Measurements from ENCODE around the gene PITPNM3.

The PITPNM3 gene

GRCh38 chr17:6548578-6549330 lies 7.6 kb downstream of the PITPNM3 start:
- no peak for TF ChIP-seq CTCF (IDR thresholded peaks at IDR 0.05; ENCODE audit: extremely low read depth, insufficient read depth, missing control alignments)
- in situ Hi-C loops (cut with MboI; ENCODE audit: low pct_unique_long_range_greater_than_20kb, low sequenced_read_pairs, unreplicated experiment) = no loop called here
- DNase-seq (ENCODE audit: low spot score) = no peak

GRCh38 chr17:6548034-6548433 lies 8.3 kb downstream of the PITPNM3 start:
- in situ Hi-C loops (cut with MboI; ENCODE audit: low pct_unique_long_range_greater_than_20kb, low sequenced_read_pairs, unreplicated experiment) = no loop called here
- no peak for TF ChIP-seq CTCF (IDR thresholded peaks at IDR 0.05; ENCODE audit: extremely low read depth, insufficient read depth, missing control alignments)
- DNase-seq (ENCODE audit: low spot score) = no peak

- DNase-seq (ENCODE audit: low spot score) = no peak
- no peak for TF ChIP-seq CTCF (IDR thresholded peaks at IDR 0.05; ENCODE audit: extremely low read depth, insufficient read depth, missing control alignments)
- in situ Hi-C loops (cut with MboI; ENCODE audit: low pct_unique_long_range_greater_than_20kb, low sequenced_read_pairs, unreplicated experiment) = no loop called here
Measured at GRCh38 chr17:6547336-6547735, 9.0 kb downstream of the PITPNM3 start.

GRCh38 chr17:6546069-6546718 lies 10.2 kb downstream of the PITPNM3 start:
- peak; percentile 48 for DNase-seq (ENCODE audit: low spot score)
- TF ChIP-seq CTCF (IDR thresholded peaks at IDR 0.05; ENCODE audit: extremely low read depth, insufficient read depth, missing control alignments) = no peak
- in situ Hi-C loops (cut with MboI; ENCODE audit: low pct_unique_long_range_greater_than_20kb, low sequenced_read_pairs, unreplicated experiment) = no loop called here

- no peak for DNase-seq (ENCODE audit: low spot score)
- in situ Hi-C loops (cut with MboI; ENCODE audit: low pct_unique_long_range_greater_than_20kb, low sequenced_read_pairs, unreplicated experiment) = no loop called here
- TF ChIP-seq CTCF (IDR thresholded peaks at IDR 0.05; ENCODE audit: extremely low read depth, insufficient read depth, missing control alignments) = no peak
Measured at GRCh38 chr17:6545291-6545690, 11.1 kb downstream of the PITPNM3 start.

- in situ Hi-C loops (cut with MboI; ENCODE audit: low pct_unique_long_range_greater_than_20kb, low sequenced_read_pairs, unreplicated experiment) = no loop called here
- no peak for TF ChIP-seq CTCF (IDR thresholded peaks at IDR 0.05; ENCODE audit: extremely low read depth, insufficient read depth, missing control alignments)
- no peak for DNase-seq (ENCODE audit: low spot score)
Measured at GRCh38 chr17:6544011-6544370, 12.4 kb downstream of the PITPNM3 start.

All from GM13977 (cell line).